GM21576 (cell line): ENCODE data around the gene B4GALT3.

Experiments used
- ATAC-seq: cut with Tn5 transposase; IDR thresholded peaks from one replicate; pipeline ENCODE4 v1.9.1; 2021; ENCODE audit warnings: mild to moderate bottlenecking, moderate library complexity; ENCODE audit not compliant: unreplicated experiment

Gene B4GALT3

GRCh38 chr1:161131523-161132409 lies 45.5 kb downstream of the B4GALT3 start:
- no peak for ATAC-seq

GRCh38 chr1:161130266-161130665 lies 47.0 kb downstream of the B4GALT3 start:
- ATAC-seq = no peak

- ATAC-seq = no peak
These were observed 48.5 kb downstream of the B4GALT3 start for GRCh38 chr1:161128591-161129420.

- no peak for ATAC-seq
These were observed 49.7 kb downstream of the B4GALT3 start for GRCh38 chr1:161127649-161128048.

- no peak for ATAC-seq
These were observed 54.3 kb downstream of the B4GALT3 start for GRCh38 chr1:161122967-161123366.

GRCh38 chr1:161121834-161122233 lies 55.5 kb downstream of the B4GALT3 start:
- ATAC-seq = no peak
